ENCODE data around the gene ZNF407.
"Not testable (repeated sequence)": the region's sequence is repeated elsewhere in the genome, so short reads cannot be mapped to it uniquely, and the experiment has no call there.

The ZNF407 gene

DNA sequence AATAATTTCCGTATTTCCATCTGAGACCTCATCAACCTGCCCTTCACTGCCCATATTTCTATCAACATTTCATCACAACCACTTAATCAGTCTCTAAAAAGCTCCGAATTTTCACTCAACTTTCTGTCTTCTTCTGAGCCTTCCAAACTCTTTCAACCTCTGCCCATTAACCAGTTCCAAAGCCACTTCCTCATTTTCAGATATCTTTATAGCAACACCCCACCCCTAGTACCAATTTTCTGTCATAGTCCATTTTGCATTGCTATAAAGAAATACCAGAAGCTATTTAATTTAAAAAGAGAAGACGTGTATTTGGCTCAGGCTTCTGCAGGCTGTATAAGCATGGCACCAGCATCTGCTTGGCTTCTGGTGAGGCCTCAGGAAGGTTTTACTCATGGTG lies 504.2 kb downstream of the ZNF407 start:
- no peak for DNase-seq (ENCODE audit: low read depth in 2 of 2)

DNA sequence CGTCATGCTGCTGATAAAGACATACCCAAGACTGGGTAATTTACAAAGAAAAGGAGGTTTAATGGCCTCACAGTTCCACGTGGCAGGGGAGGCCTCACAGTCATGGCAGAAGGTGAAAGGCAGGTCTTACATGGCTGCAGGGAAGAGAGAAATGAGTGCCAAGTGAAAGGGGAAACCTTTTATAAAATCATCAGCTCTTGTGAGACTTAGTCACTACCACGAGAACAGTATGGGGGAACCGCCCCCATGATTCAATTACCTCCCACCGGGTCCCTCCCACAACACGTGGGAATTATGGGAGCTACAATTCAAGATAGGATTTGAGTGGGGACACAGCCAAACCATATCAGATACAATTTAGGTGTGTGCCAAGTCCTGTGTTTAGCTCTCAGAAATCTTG lies 506.4 kb downstream of the ZNF407 start:
- DNase-seq (ENCODE audit: low read depth in 2 of 2) = not testable (repeated sequence)

DNA sequence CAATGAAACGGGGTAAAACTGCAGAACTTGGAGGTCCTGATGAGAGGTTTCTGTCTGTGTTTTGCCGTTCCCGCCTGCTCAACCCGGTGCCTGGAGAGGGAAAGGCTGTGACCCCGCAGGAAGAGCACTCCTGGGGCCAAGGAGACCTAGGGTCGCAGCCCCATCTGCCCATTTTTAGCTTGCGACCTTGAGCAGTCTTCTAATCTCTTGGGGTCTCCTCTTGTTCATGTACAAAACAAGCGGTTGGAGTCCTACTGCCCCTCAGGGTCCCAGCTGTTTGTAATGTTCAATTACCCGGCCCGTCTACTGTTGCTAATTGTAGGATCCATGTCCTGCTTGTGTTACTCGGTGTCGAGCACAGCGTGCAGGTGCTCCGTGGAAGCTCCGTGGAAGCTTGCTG lies 506.8 kb downstream of the ZNF407 start:
- no peak for DNase-seq (ENCODE audit: low read depth in 2 of 2)

DNA sequence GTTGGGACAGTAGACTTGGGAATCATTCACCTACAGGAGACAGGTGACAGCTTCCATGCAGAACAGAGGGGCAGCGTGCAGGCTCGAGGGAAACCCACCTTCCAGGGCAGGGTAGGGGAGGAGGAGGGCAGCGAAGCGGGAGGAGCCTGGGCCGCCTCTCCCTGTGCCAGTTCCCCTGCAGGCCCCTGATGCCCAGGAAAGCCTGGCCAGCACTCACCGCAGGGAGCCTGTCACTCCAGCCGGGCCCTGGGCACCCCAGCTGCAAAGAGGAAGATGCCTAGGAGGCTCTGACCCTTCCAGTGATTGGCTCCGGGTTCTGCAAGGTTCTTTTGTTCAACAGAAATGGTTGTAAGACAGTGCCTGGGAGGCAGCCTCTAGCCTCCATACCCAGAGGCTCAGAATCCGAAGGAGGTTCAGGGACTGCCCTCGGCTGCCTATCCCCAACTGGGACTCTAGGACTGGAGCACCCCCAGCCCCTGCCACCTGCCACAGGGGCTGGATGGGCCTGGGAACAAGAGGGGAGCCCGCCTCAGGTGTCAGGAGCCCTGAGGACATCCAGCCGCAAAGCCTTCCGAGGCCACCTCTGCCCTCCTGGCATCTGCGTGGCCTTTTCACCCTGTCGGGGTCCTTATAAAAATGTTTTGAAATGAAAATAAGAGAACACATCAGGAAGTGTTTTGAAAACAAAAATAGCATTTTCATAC lies 508.0 kb downstream of the ZNF407 start:
- no peak for DNase-seq (ENCODE audit: low read depth in 2 of 2)

DNA sequence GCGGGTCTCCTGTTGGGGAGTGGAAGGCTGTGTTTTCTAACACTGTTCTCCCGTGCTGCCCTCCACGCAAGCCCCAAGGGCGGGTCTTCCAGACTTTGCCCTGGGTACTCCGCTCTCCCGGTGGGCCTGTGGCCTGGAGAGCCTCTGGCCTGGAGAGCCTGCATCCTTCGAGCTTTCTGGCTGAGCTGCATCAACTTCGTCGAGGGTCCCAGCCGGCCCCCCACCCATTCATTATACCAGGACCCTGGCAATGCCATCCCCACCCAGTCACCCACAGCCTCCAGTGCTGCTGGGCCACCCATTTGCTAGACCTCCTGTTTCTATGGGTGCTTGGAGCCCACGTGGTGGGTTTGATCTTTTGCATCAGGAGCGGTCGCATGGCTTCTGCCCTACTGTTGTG lies 509.1 kb downstream of the ZNF407 start:
- DNase-seq (ENCODE audit: low read depth in 2 of 2) = no peak

DNA sequence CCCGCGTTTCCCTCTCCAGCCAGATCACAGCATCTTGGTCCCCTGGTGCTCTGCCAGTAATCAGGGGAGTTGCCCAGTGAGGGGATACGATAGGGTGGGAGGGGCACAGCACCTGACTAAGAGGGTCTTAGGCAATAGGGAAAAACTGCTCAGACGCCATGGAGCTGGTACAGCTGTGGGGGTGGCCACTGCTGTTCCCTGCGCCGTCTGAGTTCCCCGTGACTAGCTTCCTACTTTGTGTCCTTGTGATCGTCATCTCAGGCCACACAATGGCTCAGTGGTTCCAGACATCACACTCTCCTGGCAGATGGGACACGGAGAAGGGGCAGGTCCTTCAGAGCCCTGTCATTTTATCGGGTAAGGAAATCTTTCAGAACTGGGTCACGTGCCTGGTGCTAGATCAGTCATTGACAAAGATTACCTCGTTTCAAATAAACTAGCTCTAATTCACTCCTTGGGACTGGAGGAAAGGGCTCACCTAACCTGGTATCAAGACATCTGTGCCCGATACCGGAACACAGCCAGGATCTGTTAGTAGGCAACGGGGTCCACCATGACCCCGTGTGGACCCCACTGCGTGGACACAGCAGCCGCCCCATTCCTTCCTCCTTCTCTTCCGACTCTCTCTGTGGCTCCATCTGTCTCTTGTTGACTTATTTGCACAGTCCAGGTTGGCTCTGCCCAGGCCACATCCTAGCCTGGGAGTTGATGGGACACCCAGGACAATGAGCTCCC lies 509.7 kb downstream of the ZNF407 start:
- no peak for DNase-seq (ENCODE audit: low read depth in 2 of 2)

DNA sequence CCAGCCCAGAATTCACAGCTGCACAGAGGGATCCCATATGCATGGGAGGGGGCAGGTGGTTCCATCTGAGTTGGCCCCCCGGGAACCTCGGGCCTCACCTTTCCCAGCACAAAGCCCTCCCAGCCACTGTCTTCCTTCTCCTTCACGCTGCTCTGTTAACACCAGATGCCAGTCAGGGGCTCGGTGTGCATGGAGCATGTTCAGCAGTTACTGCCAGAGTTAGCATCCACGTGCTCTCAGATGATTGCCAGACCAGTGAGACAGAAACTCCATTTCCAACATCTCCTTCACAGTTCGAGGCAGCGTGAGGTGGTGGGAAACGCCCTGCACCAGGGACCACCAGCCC lies 510.2 kb downstream of the ZNF407 start:
- DNase-seq (ENCODE audit: low read depth in 2 of 2) = no peak

DNA sequence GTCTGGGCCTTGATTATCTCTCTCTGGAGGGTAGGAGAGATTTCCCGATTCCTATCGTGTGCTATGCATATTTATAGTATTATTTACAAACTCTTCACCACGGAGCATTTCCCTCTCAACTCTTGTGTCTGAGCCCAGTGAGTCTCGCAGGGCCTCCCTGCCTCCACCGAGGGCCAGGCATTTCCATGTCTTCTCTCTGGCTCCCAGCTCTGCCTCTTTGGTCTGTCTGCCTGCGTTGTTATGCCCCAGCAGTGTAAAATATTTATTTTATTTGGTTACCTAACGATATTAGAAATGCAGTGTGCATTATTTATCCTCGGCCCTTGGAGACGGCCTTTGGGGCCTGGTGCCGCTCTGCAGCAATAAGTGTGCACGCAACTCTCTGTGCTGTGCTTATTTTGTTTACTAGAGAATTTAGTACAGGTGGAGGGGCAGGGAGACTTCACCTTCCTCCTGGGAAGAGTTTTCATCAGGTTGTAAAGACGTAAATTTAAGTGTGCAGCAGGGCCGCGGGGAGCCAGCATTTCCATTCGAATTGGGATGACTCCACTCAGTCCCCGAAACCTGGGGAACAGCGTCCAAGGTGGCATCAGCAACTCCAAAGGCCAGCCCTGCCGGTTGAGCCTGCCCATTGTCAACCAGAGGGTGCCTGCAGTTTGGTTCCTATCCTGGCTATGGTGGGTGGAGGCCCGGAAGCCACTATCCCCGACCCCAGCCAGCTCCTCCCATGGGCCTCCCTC lies 511.1 kb downstream of the ZNF407 start:
- DNase-seq (ENCODE audit: low read depth in 2 of 2) = no peak

DNA sequence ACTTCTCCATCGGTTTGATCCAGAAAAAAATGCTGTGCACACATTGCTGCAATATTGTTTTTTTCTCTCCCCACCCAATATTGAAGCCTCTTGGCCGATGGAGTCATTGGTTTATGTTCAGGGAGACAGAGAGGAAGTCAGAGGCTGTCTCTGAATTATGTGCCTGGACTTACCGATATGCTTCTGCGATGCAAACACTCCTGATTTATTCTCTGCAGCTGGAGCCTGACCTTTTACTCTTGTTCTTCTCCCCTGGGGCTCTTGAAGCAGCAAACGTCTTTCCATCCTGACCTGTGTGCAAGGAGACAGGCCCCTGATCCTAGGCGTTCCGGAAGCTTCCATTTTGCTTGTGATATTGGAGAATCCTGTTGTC lies 511.6 kb downstream of the ZNF407 start:
- no peak for DNase-seq (ENCODE audit: low read depth in 2 of 2)

DNA sequence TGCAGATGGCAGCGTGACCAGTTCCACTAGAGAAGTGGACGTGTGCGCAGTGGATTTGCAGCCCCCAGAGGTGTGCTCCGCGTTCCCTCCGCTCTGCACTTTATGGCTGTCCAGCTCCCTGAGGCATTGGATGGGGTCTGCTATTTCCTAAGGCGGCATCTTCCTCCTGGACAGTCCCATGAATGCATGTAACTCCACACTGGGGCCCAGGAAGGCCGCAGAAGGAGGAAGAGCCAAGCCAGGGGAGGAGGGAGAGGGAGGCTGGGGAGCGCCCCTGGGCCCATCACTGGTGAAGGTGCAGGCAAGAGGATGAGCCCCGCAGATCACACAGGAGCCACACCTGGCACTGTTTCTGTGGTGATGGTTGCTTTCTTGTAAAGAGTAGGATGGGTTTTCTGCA lies 512.1 kb downstream of the ZNF407 start:
- DNase-seq (ENCODE audit: low read depth in 2 of 2) = no peak

DNA sequence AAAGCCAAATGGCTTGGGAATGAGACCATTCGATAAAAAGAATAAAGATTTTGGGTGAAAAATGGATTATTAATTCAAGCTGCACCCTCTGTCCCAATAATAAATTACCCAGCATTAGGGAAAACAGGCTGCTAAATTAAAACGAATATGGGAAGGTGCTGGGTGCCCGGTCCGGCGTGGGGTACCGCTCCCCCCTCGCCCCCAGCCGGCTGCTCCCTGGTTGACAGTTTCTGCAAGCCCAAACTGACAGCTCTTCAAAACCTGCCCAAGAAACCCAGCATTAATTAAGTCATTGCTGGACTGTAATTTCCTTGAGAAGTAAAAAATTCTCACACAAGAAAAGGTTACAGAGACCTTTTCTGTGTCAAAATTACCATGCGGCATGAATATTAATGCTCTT lies 512.6 kb downstream of the ZNF407 start:
- DNase-seq (ENCODE audit: low read depth in 2 of 2) = no peak

DNA sequence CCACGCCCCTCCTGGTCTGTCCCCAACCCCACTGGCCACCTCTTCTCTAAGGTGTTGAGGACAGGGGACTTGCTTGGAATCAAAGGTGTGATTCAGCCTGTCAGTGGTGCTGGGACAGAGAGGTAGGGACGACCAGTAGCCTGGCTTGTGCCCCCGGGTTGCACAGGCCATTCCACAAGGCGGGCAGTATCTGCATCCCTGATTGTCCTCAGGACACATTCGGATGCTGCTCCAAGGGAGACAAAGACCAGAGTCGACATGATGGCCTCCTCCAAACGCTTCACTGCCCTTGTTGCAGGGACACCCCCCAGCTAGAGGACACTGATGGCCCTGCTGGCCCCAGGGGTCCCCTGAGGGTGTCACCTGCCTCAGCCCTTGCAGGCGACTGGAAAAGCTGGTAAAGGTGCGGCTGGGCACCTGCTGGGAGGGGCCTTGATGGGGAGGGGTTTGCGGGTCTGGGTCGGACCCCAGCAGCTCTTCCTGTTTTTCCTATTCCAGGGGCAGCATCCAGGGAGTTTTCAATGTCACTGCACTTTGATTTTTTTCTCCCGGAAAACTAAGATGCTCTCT lies 513.3 kb downstream of the ZNF407 start:
- no peak for DNase-seq (ENCODE audit: low read depth in 2 of 2)

DNA sequence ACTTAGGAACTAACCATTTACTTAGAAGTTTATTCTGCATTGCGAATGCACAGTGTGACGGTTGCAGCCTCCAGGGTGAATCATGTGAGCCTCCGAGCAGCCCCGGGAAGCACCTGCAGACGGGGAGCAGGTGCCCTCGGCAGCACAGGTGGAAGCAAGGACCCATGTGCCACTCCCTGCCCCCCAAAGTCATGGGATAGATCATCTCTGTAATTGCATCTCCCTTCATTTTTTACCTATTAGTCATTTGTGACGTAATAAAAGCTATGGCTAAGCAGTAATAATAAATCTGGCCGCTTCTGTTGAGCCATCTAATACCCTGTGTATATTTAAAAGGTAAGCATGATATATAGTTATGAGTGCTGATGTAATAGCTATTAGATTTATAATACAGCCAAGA lies 514.1 kb downstream of the ZNF407 start:
- DNase-seq (ENCODE audit: low read depth in 2 of 2) = no peak

DNA sequence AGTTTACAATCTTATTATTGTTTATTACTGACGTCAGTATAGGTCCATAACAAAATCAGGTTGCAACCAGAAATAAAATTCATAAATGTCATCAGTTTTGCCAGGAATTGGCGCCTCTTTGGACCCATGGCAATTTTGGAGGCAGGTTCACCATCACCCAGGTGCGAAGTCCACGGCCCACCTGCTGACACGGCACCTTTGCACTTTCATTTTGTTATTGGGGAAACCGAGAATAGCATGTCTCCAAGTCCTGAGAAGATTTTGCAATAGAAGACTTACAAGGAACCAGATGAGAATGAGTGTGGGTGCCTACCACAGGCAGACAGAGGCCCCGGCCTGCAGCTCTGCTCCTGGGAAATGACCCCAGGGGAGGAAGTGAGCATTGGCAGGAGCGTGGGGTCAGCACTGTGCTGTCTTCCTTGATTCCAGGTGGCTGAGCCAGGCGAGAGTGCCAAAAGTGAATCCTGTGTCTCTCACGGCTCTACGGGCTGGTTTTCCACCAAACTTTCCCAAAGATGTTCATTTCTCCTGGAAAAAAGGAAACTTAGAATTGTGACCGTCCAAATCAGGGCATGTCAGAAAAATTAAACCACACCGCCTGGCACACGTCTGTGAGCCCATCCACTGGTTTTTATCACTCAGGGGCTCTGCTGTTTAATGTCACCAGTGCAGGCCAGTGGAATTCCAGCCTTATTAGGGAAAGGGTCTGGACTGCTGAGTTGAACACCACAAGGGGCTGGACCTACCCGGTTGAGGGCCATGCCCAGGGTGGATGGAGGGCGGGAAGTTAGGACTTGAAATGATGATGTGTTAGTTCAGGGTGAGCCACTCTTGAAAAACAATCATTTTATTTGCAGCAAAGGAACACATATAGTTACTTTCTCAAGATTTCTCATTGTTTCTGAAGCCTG lies 514.8 kb downstream of the ZNF407 start:
- no peak for DNase-seq (ENCODE audit: low read depth in 2 of 2)

DNA sequence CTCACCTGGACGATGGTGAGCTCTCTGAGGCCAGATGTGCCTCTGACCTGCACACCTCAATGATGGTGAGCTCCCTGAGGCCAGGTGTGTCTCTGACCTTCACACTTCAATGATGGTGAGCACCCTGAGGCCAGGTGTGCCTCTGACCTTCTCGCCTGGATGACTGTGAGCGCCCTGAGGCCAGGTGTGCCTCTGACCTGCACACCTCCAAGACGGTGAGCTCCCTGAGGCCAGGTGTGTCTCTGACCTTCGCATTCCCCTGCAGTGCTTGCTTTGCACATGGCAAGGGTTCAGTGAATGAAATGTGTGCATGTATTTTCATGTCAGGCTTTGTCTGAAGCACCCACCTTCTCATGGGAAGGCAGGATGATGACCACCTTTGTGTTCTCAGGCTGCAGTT lies 515.8 kb downstream of the ZNF407 start:
- no peak for DNase-seq (ENCODE audit: low read depth in 2 of 2)

DNA sequence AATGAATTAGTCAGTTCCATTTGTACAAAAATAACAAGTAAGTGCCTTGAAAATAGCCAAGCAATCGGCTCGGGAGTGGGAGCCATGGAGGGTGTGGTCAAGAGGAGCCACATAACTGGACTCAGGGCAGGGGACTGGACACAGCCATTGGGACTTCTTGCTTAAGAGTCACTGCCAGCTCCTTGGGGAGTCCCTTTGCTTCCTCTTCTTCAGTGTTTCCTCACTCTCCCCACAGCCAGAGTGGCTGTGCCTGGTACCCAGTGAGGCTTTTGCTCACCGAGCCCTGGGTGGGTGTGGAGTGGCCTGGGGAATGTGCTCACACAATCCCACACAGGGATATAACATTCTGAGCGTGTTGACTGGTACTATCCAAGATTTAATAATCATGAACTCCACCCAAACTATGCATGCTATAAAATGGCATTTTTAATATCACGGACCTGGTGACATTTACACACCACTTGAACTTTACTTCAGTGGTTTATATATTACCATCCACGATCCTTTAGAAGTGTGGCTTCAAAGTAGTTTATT lies 516.6 kb downstream of the ZNF407 start:
- no peak for DNase-seq (ENCODE audit: low read depth in 2 of 2)

Measured in stimulated activated CD8-positive, alpha-beta memory T cell treated with anti-CD3 and anti-CD28 coated beads, Interleukin-2, amount 100 ng/mL, for 48 hours (primary cell).